Loucy (cell line): ENCODE data around the gene TPSD1.
"Not testable (repeated sequence)": the region's sequence is repeated elsewhere in the genome, so short reads cannot be mapped to it uniquely, and the experiment has no call there.

Experiments
- CTCF ChIP-seq: fragments of 200-600 bp; sonication (generic); conservative IDR thresholded peaks from 2 replicates; pipeline ENCODE4 v1.5.1; 2014; ENCODE audit warnings: mild to moderate bottlenecking, antibody characterized with exemption, low read length
- EZH2phosphoT487 ChIP-seq: fragments of 200-600 bp; IDR thresholded peaks from 2 replicates; pipeline ENCODE4 v1.6.1; 2018; ENCODE audit warnings: antibody characterized with exemption, mild to moderate bottlenecking, moderate library complexity, borderline replicate concordance

DNA sequence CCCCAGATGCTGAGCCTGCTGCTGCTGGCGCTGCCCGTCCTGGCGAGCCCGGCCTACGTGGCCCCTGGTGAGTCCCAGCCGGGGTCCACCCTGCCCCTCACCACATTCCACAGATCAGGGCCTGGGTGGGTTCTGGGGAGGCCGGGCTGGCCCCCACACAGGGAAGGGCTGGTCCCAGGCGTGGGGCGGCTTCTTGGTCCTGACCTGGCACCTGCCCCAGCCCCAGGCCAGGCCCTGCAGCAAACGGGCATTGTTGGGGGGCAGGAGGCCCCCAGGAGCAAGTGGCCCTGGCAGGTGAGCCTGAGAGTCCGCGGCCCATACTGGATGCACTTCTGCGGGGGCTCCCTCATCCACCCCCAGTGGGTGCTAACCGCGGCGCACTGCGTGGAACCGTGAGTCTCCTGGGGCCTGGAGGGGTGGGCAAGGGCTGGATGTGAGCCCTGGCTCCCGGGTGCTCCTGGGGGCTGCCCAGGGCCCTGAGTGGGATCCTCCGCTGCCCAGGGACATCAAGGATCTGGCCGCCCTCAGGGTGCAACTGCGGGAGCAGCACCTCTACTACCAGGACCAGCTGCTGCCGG, 516 bp downstream of the TPSD1 start:
- TF ChIP-seq CTCF, EZH2phosphoT487: not testable (repeated sequence)
